GM21825 (cell line): Measurements from ENCODE around the gene ACTRT2.

Source experiments
- ATAC-seq: cut with Tn5 transposase; IDR thresholded peaks from one replicate; pipeline ENCODE4 v1.9.1; 2021; ENCODE audit warnings: mild to moderate bottlenecking, moderate library complexity; ENCODE audit not compliant: unreplicated experiment

ACTRT2 gene

DNA sequence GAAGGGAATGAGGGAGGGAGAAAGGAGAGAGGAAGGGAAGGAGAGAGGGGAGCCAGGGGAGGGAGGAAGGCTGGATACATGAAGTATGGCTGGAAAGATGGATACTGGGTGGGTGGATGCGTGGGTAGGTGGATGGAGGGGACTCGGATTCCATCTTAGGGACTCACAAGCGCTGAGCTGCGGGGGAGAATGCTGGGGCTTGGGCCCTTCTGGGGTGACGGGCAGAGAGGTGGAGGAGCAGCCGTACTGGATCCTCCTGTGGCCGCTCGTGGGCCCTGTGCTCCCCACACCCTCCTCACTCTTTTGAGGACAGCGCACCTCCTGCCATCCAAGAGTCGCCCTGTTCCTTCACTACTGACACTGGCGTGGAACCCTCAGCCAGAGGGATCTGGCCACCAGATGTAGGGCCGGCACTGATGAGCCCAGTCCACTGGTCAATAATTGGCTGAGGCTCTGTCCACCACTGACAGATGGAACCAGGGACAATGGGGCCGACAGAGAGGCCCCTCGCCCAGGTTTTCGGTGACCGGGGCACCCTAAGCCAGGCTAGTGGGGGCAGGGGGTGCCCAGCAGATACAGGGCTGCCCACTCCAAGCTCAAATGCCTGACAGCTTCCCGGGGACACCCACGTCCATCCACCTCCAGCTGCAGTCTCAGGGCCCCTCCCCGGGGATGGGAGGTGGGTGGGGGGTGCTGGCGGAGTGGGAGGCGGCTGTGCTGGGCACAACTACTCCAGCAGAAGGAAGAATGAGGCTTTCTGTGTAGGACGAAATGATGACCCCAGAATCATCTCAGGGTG lies 4.4 kb upstream of the ACTRT2 start:
- no peak for ATAC-seq

DNA sequence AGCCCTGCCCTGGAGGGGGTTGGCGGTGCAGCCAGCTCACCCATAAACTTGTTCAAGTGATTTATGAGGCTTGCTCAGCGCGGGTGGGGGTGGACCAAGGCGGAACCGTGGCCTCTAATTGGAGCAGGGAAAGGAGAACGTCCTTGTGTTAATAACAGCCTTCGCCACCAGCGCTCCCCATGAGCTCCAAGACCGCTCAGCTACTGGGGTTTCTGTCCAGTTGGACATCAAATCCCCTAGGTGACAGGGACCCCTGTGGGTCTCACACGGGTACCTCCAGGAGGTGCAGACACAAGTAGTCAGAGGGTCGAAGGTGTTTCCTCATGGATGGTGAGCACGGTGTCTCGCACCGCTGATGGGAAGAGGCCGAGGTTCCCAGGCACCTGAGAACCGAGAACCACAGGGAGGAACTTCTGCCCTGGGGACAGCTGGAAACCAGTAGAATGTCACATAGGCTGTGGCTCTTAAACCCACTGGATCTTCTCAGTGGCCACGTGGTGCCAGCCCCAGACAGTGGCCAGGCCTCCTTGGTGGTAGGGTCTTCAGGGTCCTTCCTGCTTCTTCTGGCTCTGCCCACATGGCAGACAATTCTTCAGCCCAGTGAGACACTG lies 3.7 kb upstream of the ACTRT2 start:
- ATAC-seq: no peak

DNA sequence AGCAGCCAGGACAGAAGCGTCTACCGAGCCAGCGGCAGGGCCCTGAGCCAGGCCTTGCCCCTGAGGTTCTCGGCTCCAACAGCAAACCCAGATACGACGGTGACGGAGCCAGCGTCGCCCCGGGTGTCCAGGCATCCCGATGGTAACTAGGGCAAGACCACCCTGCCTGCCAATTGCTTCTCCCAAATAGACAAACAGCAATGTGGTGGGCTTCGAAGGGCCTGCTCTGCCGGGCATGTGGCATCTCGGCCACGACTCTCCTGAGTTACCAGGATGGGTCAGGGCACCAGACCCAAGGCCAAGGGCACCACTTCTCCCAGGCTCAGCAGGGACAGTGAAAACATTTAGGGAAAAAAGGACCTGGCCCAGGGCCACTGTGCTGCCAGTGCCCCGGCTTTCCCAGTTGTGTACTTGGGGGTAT lies 3.2 kb upstream of the ACTRT2 start:
- ATAC-seq: no peak

DNA sequence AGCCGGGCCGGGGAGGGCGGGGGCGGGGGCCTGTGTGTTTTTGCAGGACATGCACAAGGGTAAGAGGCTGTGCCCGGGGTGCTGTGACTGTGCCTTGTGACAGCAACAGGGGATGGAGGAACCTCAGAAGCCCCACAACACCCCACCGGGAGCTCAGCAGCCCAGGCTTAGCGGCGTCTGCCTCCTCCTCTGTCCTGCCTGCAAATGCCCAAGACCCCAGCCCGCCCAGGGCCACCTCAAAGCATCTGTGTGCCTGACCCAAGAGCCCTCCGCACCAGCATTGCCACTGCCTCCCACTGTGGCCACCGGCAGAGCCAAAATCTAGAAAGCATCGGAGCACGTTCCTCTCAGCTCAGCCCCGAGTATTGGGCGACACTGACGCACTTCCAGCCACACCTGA lies 2.7 kb upstream of the ACTRT2 start:
- no peak for ATAC-seq

DNA sequence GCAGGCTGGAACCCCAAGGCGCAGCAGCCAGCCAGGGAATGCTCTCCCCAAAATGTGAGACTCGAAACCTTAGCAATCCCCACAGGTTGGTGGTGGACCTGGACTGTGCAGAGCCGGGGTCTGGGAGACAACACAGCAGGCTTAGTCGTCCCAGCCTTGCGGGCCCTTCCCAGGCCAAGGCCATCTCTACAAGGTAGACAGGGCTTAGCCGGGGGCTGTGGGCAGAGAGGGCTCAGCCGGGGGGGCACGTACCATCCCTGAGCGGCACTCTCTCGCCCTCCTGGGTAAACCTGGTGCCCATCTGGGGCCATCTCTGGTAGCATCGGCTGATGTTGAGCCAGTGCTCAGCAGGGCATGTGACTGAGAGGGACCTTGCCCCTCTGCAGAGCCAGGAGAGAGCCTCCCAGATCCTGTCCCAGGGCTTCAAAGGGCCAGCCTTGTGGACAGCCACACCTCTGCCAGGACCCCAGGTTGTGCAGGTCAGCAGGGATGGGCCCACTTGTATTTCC lies 2.2 kb upstream of the ACTRT2 start:
- ATAC-seq: no peak

DNA sequence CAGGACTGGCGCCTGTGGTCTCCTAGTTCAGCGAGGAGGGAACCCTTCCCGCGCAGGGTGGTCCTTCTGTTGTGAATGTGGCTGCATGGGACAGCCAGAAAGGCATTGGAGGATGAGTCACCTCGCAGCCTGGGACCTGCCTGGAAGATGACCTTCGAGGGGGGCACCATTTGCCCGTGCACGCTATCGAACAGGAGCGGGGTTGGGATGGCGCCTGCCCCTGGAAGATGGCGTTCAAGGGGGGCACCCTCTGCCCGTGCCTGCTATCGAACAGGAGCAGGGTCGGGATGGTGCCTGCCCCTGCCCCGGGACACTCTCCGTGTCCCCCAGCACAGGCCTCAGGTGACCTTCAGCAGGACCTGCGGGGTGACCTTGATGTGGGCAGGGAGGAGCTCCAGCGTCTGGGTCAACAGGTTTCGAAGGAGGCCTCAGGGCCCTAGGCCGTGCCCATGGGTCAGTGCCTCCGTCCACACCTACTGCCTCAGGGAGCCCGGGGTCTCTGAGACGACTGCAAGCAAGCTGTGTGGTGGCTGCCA lies 1.7 kb upstream of the ACTRT2 start:
- no peak for ATAC-seq

DNA sequence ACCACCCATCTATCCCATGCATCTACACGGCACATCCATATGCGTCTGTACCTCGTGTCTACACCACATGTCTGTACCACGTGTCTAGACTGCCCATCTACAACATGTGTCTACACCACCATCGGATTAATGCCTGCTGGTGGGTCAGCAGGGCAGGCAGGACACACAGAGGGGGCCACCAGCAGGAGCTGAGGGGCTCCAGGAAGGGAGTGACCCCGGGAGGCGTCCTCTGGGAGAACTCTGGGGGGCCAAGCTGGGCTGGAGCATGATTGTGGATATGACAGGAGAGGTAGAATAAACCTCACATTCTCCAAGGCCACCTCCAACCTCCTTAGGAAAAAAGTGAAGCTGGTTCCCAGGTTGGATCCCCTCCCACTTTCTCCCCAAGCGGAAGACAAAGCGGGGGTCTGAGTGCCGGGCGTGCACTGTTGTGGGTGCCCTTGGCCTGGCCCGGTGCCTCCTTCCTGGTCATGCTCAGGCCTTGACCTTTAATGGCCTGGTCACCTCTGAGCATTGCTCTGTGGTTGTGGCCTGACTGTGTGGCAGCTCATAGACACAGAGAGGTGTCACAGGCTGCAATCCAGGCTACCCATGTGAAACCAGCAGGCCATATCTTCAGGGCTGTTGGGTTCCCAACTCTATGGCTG lies 881 bp upstream of the ACTRT2 start:
- no peak for ATAC-seq

DNA sequence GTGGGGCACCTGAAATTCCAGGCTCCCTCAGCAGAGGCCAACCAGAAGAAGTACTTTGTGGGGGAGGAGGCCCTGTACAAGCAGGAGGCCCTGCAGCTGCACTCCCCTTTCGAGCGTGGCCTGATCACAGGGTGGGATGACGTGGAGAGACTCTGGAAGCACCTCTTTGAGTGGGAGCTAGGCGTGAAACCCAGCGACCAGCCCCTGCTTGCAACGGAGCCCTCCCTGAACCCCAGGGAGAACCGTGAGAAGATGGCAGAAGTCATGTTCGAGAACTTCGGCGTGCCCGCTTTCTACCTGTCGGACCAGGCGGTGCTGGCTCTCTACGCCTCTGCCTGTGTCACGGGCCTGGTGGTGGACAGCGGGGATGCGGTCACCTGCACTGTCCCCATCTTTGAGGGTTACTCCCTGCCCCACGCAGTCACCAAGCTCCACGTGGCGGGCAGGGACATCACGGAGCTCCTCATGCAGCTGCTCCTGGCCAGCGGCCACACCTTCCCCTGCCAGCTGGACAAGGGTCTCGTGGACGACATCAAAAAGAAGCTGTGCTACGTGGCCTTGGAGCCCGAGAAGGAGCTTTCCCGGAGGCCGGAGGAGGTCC lies 634 bp downstream of the ACTRT2 start:
- ATAC-seq: no peak

DNA sequence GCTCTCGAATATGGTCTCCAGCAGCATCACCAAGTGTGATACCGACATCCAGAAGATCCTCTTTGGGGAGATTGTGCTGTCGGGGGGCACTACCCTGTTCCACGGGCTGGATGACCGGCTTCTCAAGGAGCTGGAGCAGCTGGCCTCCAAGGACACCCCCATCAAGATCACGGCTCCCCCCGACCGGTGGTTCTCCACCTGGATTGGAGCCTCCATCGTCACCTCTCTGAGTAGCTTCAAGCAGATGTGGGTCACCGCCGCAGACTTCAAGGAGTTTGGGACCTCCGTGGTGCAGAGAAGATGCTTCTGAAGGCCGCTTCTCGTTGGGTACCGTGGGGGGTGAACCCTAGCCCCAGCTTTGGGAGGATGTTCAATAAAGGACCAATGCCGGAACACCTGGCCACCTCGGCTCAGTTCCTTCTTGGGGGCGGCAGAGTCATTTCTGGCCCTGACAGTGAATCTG lies 1.3 kb downstream of the ACTRT2 start:
- ATAC-seq: no peak

DNA sequence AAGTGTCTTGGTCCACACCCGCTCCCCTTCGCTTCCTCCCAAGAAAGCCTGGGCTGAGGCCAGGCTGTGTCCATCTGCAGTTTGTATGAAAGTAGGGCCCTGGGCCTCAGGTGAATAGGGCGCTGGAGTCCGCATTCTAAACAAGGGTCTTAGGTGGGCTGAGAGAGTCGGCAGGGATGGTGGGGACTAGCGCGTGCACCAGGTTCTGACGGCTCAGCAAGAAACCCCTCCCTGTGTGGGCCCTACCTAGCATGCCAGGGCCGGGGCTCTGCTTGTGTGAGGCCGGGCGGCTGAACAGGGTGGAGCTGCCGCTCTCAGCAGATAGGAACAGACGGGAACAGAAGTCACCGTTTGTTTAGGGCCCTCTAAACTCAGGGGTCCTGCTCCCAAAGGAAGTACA lies 1.7 kb downstream of the ACTRT2 start:
- ATAC-seq: no peak

DNA sequence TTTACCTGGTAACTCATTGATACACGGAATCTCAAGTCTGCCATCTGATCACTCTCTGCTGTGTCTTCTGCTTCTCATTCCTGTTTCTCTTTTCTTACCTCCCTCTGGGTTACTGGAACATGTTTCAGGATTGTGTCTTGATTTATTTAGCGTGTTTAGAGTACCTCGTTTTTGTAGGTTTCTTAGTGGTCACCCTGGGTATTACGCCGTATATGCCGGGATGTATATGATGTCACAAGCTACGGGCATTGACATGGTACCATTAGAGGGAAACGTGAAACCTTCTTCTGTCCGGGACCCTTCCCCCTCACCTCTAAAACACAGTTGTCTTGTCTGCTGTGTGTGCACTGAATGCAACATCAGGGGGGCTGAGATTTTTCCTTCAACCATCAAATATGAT lies 2.8 kb downstream of the ACTRT2 start:
- no peak for ATAC-seq

DNA sequence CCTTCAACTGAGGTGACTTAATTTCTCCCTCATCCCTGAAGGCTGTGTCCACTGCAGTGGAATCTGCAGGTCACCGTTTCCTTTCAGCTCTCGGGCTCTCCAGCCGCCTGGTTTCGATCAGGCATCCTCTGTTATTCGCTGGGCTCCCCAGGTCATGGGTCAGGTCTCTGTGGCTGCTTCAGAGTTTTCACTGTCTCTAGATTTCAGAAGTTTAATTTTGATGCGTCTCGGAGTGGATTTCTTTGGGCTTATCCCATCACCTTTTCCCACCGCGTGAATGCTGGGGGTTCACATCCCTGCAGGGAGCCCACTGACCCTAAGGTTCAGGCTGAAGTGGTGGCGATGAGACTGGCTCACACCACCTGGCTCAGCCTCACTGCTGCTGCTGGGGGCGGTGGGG lies 3.3 kb downstream of the ACTRT2 start:
- ATAC-seq: no peak

DNA sequence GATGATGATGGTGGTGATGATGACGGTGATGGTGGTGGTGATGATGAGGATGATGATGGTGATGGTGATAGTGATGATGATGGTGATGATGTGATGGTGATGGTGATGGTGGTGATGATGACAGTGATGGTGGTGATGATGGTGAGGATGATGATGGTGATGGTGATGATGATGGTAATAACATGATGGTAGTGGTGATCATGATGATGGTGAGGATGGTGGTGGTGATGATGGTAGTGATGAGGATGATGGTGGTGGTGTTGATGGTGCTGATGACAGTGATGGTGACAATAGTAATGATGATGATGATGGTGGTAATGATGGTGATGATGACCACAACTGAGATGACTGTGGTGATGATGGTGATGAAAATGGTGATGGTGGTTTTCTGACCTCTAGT lies 4.9 kb downstream of the ACTRT2 start:
- ATAC-seq: no peak

DNA sequence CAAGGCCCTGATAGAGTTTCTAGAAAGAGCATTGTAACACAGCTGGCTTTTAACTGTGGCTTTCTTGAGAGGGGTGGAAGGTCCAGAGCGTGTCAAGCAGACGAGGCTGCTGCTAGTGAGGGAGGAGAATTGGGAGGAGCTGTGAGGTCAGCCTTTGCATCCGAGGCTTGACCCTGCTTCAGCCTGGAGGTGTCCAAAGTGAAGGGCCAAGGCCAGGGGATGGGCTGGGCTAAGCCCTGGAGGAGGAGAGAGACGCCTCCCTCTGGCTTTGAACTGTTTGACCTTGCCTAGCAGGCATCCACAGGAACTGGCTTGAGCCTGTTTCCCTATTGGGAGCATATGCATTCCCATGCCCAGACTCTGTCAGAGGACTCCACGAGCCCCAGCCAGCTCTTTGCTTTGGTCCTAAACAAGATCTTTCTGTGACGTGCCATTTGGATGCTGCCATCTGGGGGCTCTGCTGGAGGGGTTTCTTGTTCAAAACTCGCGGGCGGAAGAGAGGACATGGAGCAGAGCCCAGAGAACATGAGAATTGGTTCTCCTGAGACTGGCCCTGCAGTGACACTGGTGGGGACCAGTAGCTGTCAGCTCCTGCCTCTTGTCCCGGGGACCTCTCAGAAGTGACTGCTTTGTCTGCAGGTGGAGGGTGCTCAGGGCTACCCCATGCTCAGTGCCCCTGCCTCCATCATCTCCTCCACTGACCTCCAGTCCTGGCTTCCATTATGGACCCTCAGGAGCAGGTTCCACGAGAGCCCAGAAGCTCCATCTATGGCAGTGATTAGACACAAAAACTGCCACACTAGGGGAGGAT lies 5.5 kb downstream of the ACTRT2 start:
- ATAC-seq: no peak

DNA sequence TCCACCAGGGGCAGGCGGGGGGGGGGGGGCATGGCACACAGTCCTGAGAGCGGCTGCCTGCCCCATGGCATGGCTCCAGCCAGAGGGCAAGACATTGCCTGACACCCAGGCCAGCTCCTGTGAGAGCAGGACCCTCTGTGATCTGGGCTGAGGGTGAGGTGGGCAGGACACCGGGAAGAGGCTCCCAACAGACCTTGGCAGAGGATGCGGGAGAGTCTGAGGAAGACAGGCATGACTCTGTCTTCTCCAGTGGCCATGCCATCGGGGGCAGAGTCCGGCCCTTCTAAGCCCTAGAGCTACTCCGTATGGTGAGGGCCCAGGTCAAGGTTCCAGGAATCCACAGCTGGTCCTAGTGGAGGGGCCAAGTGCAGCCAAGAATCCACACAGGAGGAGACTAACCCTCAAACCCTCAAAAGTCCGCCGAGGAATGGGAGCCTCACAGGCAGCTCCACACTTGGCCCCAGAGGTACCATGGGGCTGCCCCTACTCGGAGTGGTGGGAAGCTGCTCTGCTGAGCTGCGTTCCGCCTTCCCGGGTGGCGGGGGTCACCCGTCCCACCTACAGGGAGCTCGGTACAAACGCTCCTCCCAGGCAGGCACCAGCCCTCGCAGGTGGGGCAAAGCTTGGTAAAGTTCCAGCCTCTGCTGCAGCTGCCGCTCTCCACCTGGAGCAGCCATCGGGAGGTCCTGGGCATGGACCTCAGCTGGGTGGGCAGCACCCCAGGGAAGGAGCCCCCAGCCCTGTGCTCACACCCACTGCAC lies 6.5 kb downstream of the ACTRT2 start:
- no peak for ATAC-seq

DNA sequence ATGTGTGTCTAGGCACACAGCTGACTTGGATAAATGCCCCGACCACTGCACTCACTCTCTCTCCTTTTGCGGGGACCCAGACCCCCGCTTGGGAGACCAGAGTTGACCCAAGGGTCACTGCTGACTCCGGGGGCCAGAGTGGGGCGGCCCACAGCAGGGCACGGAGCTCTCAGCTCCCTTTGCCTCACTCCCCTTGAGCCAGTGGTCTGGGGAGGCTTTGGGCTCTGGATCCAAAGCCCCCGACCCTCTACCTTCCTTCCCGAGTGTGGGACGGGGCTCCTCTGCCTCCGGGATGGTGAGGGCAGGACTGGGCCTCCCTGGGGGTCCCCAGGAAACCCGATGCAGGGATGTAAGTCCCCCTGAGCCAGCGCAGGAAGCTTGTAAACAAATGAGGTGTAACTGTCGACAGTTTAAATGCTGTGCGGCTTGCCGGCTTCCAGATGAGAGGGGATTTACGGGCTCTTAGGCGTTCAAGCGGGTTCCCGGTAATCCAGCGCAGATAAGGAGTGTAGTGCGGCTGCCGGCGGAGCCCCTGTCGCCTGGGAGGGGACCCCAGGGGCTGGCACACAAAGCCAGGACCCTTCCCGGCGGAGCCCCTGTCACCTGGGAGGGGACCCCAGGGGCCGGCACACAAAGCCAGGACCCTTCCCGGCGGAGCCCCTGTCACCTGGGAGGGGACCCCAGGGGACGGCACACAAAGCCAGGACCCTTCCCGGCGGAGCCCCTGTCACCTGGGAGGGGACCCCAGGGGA lies 7.4 kb downstream of the ACTRT2 start:
- no peak for ATAC-seq

DNA sequence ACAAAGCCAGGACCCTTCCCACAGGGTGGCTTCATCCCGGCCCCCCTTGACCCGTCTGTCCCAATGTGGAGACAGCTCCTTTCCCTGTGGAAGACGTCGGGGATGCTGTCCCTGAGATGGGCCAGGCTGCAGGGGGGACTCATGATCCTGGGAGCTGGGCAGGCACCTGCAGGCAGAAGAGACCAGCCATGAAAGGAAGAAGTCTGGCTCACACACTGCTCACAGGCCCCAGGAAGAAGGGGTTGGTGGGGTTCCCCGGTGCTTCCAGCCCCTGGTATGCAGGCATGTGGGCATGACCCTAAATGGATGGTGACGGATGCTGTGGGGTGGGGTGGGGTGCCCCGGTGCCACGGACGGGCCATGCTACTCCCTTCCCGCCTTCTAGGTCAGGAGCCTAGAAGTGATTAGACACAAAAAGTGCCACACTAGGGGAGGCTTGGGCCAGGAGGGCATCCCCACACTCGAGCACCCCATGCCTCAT lies 8.3 kb downstream of the ACTRT2 start:
- ATAC-seq: no peak

DNA sequence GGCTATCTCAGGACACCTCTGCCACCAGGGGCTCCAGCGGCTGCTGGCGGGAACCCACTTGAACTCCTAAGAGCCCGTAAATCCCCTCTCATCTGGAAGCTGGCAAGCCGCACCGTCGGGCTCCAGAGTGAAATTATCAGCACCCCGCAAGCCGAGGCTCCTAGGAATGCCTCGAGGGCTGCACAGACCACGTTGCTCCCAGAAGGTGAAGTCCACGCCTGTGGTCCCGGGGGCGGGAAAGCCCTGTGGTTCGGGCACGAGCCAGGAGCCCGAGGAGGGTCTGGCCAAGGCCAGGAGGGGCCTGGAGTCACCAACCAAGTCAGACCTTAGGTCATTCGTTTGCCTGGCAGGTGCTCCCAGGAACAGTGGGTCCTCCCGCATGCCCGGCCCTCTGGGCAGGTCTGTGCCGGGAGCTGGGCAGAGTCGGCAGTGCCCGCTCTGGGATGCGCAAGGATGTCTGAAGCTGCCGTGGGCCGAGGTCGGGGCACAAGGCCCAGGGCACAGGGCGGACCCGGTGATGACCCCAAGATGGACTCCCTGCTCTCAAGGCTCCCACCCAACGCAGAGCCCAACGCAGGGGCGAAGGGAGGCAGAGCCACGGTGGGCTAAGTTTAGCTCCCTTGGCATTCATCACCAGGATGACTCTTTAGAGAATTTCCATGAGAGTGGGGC lies 8.9 kb downstream of the ACTRT2 start:
- ATAC-seq: no peak
